Liver (tissue), 3 donors: ENCODE measurements around the gene SLC8A1.

ENCODE experiments used
- EGR1 ChIP-seq, 2 donors: IDR thresholded peaks; 2 replicates each; pipeline ENCODE4 v1.6.1; 2016 to 2018; ENCODE audit warnings: antibody characterized with exemption in 2 of 2, low read depth in 2 of 2
- HNF4G ChIP-seq: IDR thresholded peaks from 2 replicates; pipeline ENCODE4 v1.6.1; 2016; ENCODE audit warnings: antibody characterized with exemption
- JUND ChIP-seq, 2 donors: IDR thresholded peaks; 2 replicates each; pipeline ENCODE4 v1.6.1; 2016; ENCODE audit warnings: antibody characterized with exemption in 2 of 2
- TAF1 ChIP-seq: conservative IDR thresholded peaks from 2 replicates; pipeline ENCODE4 v1.6.1; 2016; ENCODE audit warnings: antibody characterized with exemption, mild to moderate bottlenecking
- TF ChIP-seq, protein P1 (sequence below): IDR thresholded peaks from 2 replicates; pipeline ENCODE4 v1.6.1; 2016; ENCODE audit warnings: antibody characterized with exemption
- TF ChIP-seq, protein P2 (sequence below): fragments of 150-350 bp; IDR thresholded peaks from 2 replicates; pipeline ENCODE4 v1.5.1; 2017; ENCODE audit warnings: improper control_type of control experiment, low read depth, low read length; ENCODE audit not compliant: missing input control
- TF ChIP-seq, protein P3 (sequence below): IDR thresholded peaks from 2 replicates; pipeline ENCODE4 v1.6.1; 2016; ENCODE audit warnings: antibody characterized with exemption, mild to moderate bottlenecking
- donor health status: healthy.
- donor health status: healthy.

DNA sequence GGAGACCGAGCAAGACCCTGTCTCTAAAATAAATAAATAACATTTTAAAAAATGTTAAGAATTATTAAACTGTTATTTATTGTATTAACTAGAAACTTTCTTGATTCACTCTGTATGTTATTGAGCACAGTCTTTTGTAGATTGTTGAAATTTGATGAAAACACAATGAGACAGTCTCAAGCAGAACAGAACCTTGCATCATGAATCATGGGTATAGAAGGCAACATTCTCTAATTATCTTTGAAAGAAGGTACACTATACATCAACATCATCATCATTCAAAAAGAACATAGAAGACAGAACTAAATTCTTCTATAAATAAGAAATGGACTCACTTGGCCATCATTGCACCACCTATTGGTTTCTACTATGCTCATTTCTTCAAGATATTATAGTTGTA, 67.7 kb downstream of the SLC8A1 start:
- TF ChIP-seq, protein P1, sequence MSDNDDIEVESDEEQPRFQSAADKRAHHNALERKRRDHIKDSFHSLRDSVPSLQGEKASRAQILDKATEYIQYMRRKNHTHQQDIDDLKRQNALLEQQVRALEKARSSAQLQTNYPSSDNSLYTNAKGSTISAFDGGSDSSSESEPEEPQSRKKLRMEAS, result no peak
- TF ChIP-seq, protein P2, sequence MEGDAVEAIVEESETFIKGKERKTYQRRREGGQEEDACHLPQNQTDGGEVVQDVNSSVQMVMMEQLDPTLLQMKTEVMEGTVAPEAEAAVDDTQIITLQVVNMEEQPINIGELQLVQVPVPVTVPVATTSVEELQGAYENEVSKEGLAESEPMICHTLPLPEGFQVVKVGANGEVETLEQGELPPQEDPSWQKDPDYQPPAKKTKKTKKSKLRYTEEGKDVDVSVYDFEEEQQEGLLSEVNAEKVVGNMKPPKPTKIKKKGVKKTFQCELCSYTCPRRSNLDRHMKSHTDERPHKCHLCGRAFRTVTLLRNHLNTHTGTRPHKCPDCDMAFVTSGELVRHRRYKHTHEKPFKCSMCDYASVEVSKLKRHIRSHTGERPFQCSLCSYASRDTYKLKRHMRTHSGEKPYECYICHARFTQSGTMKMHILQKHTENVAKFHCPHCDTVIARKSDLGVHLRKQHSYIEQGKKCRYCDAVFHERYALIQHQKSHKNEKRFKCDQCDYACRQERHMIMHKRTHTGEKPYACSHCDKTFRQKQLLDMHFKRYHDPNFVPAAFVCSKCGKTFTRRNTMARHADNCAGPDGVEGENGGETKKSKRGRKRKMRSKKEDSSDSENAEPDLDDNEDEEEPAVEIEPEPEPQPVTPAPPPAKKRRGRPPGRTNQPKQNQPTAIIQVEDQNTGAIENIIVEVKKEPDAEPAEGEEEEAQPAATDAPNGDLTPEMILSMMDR, result no peak
- TF ChIP-seq, protein P3, sequence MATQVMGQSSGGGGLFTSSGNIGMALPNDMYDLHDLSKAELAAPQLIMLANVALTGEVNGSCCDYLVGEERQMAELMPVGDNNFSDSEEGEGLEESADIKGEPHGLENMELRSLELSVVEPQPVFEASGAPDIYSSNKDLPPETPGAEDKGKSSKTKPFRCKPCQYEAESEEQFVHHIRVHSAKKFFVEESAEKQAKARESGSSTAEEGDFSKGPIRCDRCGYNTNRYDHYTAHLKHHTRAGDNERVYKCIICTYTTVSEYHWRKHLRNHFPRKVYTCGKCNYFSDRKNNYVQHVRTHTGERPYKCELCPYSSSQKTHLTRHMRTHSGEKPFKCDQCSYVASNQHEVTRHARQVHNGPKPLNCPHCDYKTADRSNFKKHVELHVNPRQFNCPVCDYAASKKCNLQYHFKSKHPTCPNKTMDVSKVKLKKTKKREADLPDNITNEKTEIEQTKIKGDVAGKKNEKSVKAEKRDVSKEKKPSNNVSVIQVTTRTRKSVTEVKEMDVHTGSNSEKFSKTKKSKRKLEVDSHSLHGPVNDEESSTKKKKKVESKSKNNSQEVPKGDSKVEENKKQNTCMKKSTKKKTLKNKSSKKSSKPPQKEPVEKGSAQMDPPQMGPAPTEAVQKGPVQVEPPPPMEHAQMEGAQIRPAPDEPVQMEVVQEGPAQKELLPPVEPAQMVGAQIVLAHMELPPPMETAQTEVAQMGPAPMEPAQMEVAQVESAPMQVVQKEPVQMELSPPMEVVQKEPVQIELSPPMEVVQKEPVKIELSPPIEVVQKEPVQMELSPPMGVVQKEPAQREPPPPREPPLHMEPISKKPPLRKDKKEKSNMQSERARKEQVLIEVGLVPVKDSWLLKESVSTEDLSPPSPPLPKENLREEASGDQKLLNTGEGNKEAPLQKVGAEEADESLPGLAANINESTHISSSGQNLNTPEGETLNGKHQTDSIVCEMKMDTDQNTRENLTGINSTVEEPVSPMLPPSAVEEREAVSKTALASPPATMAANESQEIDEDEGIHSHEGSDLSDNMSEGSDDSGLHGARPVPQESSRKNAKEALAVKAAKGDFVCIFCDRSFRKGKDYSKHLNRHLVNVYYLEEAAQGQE, result no peak
- TF ChIP-seq TAF1, result no peak
- TF ChIP-seq EGR1 (IDR thresholded peaks at IDR 0.05; ENCODE audit: low read depth in 2 of 2), result no peak
- TF ChIP-seq HNF4G, result no peak
- no peak for TF ChIP-seq JUND (IDR thresholded peaks at IDR 0.05)
